ENCODE measurements around the gene STAT1.
"Not testable (repeated sequence)": the region's sequence is repeated elsewhere in the genome, so short reads cannot be mapped to it uniquely, and the experiment has no call there.

Gene STAT1

DNA sequence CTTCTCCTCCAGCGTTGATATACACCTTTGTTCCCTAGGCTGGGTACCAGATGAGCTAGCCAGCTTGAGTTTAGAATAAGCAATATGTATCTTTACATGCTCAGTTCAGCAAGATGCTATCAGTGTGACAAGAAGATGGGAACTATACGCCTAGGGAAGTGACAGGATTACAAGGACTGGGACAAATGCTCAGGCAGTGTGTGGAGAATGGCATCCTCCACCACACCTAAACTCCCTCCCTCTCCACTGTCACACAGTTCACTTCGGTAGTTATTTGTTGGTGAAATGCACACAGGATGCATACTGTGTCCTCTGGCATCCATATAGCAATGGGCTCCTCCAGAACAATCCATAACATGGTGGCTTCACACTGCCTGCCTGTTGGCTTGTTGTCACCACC is 7.7 kb downstream of the STAT1 start:
- DNase-seq: no peak

DNA sequence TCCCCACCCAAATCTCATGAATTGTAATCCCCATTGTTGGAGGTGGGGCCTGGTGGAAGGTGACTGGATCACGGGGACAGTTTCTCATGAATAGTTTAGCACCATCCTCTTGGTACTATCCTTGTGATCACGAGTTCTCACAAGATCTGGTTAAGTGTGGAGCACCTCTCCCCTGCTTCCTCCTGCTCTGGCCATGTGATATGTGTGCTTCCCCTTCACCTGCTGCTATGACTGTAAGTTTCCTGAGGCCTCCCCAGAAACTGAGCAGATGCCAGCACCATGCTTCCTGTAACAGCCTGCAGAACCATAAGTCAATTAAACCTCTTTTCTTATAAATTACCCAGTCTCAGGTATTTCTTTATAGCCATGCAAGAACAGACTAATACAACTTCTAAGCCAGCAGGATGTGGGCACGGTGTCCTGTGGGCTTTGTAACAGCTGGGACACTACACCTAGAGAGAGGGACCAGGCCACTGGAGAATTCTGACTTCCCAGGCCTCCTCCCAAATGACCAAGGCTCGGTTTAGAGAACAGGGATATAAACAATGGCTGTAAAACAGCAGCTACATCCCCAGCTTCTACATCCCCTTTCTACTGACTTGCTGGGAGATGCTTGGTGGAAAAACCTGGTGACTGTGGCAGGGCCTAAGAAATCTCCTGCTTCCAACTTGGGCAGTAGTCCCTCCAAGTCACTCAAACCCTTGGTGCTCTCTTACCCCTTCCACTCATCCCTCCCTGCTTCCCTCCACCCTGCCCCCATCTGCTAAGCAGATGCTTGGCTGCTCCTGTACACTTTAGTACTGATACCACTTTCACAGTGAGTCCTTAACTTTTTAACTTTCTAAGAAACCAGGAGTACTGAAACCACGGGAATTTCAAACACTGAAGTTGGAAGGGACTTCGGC is 10.3 kb downstream of the STAT1 start:
- no peak for DNase-seq

DNA sequence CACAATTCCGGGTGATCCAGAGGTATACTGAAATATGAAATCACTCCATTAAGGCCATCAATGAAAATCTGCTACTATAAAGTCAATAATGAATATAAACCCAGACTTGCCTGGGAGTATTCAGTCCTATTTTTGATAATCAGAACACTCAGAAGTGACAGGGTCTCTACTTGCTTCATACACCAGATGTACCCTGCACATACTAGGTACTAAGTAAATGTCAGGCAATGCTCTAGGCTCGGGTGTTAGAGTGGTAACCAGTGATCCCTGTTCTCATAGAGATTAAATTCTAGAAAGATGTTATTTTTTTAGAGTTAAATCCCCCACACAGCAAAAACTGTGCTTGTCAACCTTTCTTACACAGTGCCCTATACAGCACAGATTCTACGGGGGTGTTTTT is 12.3 kb downstream of the STAT1 start:
- no peak for DNase-seq

DNA sequence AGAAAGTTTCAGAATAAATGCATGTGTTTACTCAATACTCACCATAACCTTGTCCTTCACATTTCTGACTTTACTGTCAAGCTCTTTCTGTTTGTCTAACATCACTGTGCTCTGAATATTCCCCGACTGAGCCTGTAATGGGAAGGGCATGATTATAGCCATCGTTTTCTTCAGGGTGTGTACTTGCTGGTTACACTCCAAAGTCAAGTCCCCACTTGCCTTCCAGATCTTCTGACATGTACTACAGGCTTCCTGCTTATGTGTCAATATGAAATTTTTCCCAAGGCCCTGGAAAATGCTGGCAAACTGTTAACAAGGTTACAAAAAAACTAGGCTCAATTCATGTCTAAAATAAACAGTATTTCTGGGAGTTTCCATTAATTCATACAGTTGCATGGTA is 12.9 kb downstream of the STAT1 start:
- no peak for DNase-seq

DNA sequence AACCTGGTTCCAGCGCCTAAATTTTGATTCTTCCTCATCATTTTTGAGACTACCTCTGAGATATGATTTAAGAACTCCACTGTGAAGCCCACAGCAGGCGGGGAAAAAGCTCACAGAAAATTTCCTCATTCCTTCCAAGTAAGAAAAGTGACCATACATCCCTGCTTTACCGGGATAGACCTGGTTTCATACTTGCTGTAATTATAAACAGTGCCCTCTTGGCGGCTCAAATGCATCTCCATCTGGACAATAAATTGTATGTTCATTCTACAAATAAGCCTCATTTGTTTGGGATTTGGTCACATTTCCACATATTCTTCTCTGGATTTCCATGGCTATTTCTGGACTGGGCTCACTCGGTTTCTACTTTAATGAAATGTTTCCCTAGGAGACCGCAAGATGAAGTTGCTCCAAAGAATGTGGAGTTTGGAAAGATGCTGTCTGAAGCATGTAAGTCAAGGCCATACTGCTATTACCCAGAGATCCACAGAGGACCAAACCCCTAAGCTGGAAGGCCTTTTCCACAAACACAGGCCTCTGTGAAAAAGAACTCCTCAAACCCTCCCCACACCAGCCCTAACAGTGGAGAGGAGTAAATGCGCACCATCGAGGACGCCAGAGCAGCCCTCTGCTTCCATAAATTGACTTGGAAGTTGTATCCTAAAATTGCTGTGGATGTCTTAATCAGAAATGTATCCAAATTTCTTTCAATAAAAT is 13.9 kb downstream of the STAT1 start:
- no peak for DNase-seq

DNA sequence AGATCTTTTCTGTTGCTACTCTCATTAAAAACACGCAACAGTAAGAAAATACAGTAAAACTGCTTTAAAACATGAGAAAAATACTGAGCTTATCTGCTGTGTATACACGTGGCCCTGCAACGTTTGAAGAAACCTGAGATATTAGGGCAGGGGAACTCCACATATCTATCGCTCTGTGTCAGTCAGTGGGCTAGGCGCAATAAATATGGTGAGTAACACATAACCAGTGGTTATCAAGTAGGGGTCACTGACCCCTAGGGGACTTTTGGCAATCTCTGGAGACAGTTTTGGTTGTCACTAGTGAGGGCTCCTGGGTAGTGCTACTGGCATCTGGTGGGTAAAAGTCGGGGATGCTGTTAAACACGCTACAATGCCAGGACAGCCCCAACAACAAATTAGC is 14.9 kb downstream of the STAT1 start:
- no peak for DNase-seq

DNA sequence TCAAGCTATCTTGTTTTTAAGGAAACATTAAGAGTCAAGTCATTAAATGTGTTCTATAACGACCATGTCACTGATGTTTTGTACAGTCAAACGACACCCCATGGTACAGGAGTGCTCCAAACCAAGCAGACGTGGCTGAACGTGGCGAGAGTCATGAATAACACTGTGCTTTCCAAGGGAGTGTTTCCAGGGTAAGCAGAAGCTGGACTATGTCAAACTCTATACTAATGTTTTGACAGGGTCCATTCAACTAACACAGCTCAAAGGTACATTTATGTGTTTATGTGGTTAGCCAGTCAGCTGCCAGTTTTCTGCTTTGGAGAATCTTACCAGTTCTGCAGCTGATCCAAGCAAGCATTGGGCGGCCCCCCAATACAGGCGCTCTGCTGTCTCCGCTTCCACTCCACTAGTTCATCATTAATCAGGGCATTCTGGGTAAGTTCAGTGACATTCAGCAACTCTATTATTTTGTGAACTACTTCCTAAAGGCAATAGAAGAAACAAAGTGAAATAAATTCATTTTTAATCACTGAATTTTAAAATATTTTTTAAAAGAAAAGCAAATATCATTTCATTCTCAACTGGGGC is 16.4 kb downstream of the STAT1 start:
- DNase-seq: no peak

DNA sequence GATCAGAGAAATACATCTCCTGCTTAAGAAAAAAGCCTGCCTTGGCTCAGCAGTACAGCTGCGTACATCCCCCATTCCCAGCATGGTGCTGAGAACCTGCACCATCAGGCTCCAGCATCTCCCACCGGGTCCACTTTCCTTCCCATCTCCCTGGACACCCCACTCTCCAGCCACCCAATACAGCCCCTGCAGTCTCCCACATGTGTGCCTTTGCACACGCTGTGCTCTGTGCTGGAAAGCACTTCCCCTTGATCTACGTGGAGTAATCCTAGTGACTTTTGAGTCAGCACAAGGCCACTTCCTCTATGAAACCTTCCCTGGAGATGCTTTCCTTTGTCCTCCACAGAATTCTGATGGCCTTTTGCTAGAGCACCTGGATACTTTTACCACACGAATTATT is 17.0 kb downstream of the STAT1 start:
- no peak for DNase-seq

DNA sequence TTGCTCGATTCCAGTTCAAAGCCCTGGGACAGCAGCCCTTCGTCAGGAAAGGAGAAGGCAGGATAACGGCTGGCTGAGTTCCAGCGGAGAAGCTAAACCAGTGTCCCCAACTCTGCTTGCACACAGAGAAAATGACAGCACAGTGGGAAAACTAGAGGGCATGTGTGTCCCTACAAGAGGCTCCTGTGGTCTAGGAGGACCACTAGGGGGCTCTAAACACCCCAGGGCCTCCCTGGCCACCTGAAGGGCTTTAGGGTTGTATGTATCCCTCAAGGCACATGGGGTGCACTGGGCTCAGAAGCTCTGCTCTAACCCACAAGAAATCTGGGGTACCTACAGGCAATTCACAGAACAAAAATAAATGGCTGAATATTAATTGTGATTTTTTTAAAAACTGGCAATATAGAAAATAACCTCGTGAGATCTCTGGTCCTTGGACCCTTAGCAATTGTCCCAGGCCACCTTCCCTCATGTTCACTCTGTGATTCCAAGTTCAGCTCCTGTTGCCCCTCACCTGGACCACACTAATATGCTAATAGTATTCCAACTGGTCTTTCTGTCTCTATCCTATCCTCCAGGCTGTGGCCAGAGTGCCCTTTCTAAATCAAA is 17.5 kb downstream of the STAT1 start:
- DNase-seq: no peak

DNA sequence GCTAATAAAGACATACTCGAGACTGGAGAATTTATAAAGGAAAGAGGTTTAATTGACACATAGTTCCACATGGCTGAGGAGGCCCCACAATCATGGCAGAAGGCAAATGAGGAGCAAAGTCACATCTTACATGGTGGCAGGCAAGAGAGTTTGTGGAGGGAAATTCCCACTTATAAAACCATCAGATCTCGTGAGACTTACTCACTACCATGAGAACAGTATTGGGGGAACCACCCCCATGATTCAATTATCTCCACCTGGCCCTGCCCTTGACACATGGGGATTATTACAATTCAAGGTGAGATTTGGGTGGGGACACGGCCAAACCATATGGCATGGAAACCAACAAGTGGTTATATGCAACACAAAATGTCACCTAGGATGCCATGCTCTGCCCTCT is 18.7 kb downstream of the STAT1 start:
- DNase-seq: not testable (repeated sequence)

DNA sequence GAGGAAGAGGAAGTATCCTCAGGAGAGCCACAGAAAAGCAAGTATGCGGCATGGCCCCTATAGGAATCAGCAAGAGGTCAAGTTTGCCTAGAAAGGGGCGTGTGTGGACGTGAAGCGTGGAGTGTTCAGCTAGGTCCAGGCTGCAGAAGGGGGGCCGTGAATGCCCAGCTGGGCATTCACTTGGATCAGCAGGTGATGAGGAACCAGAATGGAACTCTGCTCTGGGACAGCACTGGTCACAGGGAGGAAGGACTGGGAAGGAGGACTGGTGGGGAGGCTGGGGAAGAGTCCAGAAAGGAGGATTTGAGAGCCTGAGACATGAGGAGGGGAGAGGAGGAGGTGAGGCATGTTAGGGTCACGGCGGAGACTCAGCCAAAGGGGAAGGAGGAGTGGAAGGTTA is 19.8 kb downstream of the STAT1 start:
- DNase-seq: no peak

DNA sequence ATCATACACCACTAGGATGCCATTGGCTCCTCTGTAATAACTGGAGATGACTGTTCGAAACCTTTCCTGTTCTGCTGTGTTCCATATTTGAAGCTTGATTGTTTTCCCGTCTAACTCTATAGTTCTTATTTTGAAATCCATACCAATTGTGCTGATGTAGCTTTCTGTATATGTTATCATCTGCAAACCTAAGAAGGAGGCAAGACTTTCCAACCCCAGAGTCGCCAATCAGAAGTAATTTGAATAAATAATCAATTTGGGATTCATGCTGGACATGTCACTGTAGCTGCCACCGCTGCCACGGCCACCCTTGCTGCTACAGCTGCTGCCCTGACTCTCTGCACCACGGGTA is 20.7 kb downstream of the STAT1 start:
- no peak for DNase-seq

DNA sequence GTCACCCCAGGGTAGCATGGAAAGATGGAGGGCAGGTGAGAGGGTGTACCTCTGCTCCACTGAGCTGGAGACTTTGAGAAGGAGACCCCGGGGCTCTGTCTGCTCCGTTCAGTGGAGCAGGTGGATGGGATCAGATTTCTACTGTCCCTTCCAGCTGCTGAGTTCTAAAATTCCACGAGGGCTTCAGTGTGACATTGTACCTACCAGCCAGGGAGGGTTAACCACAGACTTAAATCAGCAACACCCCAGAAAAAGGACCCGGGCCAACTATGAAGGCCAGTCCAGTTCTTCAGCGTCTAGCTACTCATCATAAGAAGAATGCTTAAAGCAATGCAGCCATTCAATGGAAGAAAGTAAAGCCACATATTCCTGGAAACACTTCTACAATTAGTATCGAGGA is 23.8 kb downstream of the STAT1 start:
- DNase-seq: no peak

DNA sequence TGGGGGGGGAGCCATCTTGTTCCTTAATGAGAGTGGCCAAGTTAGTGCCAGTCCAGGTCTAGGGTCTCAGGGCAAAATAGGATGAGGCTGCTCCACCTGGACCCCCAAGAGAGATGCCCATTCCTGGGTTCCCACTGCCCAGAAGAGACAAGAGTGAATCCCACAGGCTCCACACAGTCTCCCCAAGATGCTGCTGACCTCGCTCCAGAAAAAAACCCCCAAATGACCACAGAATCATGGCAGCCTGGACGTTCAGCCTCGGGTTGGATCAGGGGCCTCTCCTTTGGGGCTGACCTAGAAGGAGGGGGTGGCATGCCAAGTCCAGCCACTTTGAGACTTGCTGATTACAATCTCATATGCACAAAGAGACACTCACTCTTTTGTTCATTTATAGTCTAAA is 25.1 kb downstream of the STAT1 start:
- no peak for DNase-seq

DNA sequence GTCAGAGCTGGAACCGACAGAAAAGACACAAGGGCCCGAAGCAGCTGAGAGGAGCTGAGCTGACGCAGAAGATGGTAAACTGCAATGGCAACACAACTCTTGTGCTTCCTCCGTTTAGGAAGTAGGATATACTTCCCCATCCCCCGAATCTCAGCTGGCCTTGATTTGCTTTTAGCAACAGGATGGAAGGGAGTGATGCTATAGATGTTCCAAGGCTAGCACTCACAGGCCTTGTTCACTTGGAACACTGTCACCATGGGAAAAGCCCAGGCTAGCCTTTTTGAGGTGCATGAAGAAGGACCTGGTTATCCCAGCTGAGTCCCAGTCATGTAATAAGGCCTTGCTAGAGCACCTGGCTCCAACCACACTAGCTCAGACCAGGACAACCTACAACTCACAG is 26.0 kb downstream of the STAT1 start:
- DNase-seq: no peak

DNA sequence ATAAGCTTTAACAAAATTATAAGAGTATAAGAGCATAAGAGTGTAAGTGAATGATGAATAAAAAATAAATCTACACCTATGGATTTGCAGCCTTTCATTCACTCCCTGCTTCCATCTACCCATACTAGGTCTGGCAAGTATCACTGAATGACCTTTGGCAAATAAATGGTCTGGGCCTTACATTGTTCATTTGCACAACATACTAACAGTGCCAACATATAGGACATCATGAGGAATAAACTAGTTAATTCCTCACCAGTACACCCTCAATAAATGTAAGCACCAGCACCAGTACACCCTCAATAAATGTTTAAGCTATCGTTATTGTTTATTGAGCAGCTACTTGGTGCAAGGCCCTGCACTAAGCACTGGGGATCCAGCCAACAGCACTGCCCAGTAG is 26.9 kb downstream of the STAT1 start:
- no peak for DNase-seq

DNA sequence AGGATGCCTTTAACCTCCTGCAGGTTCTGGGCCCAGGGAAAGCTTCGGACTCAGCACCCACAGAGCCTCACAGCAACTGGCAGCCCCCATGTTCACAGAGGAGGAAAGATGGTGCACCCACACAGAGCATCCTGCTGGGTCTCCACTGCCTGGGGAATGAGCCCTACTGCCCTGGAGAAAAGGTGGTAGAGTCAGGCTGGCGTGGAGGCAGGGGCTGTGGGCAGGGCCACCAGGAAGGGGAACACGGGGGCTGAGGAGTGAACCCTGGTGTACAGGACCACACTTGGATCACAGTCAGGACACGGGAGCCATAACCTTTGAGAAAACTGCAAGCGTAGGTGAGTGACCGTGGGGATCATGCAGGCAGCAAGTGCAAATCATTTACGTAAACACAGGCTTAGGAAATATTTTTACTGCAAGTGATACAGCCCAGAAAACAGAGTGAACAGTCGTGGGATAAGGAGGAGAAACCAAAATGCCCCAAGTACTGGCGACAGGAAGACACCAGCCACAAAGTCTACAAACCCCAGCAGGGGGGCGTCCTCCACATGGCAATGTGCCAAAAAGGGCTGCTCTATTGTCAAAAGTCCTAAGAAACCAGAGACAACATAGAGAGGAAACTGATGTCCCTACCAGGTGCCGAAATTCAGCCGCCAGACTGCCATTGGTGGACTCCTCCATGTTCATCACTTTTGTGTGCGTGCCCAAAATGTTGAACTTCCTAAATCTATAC is 27.6 kb downstream of the STAT1 start:
- DNase-seq: no peak

DNA sequence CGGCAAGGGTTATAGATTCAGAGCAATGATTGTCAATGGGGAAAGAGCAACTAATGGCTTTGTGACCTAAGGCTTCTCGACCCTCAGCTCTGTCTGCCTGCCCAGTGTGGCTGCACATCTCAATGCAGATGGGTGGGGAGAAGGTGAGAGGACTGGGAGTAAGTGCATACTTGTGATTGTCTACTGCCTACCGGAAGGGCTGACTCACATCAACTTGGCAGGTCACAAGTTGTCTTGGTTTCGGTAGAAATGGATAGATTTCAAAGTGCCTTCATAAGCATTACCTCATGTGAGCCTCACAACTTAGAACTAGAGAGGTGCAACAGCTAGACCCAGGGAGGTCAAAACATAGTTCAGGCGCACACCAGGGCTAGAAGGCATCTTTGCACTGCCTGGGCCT is 29.4 kb downstream of the STAT1 start:
- no peak for DNase-seq

DNA sequence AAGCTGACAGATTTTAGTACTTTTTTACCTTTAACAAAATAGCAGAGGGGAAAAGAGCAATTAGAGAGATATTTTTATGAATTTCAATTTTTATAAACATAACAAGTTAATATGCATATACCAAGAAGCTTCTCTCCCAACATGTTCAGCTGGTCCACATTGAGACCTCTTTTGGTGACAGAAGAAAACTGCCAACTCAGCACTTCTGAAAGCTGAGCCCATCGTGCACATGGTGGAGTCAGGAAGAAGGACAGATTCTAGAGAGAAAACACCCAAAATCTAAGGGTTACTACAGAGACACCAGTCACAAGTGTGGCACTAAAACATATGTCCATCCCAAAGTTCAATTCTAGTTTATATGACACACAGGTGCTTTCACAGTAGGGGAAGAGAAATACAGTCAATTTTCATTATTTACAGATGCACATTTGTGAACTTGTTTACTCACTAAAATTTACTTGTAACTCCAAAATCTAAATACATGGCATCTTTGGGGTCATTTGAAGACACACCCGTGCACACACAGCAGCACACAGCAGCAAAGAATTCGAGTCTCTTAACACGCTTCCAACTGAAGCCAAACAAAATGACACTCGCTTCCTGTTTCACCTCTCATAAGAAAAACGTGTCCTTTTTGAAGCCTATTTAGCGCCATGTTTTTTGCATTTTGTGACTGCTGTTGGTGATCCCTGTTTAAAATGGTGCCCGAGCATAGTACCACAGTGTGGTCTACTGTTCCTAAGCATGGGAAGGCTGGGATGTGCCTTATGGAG is 31.5 kb downstream of the STAT1 start:
- DNase-seq: no peak

DNA sequence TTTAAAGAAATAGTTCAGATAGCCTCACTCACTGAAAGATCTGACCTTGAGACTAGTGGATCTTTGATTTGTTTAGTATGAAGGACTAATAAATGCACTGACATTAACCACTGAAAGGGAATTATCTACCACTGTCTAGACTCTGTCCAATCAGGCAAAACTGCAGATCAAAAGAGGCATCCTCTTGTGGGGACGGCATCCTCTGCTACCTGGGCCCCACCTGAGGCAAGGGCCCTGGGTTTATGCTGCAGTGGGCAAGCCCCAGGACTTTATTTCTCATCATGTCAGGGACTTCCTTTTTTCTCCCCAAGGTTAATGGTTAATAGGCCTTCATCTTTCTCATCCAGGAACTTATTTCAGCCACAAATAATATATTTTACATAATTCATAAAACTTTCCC is 32.2 kb downstream of the STAT1 start:
- DNase-seq: no peak

DNA sequence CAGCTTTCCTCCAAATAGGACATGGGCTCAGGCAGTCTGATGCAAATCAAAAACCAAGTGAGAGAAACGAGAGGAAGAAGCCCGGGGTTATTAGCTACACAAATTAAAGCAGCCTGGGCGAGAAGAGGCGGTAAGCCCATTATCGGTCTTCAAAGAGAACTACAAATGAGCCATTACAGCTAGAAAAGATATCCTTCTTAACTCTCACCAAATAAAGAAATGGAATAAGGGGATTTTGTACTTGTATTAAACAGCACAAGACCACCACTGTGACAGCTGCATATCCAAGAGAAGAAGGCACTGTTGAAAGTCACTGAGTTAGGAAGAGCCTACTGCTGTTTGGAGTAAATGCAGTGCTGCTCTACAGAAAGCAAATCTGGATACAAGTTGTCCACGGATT is 32.6 kb downstream of the STAT1 start:
- no peak for DNase-seq

DNA sequence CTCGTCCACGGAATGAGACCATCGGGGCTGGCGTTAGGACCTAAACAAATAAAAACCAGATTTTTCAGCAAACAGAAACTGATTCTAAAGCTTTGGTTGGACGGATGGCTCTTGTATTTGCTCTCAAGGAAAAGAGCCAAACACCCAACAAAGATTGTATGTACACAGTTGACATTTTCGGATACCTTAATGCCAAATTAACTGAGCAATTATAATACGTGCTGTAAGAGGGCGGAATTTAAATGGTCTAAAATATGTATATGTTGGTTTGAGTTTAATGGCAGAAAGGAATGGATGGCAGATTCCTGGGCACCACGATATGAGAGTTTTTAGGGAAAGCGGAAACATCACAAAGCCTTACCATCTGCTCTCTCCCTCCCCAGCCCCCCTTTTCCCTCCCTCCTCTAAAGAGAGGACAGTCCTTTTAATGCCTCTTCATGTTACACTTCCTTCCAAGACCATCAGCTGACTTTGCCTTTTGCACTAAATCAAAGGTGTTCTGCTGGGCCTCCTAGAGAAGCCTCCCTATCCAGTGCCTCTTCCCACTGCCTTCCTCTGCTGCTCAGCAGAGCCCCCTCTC is 33.3 kb downstream of the STAT1 start:
- DNase-seq: no peak
